Endometrial microvascular endothelial cells (primary cell): ENCODE results near the gene FRK. TPM values are rescaled to one million over a fixed set of nuclear protein-coding genes. Genes with fewer than 3 reads are reported as not detected.
"Not testable (repeated sequence)": the region's sequence is repeated elsewhere in the genome, so short reads cannot be mapped to it uniquely, and the experiment has no call there.

Experiments used
- in situ Hi-C: cut with HindIII; loops from 2 replicates; pipeline ENCODE4 v1.10.0; 2017; ENCODE audit warnings: low sequenced_read_pairs, low pct_unique_long_range_greater_than_20kb; ENCODE audit errors: inconsistent ontology term
- total RNA-seq: library from RNA; depleted of rRNA; stranded (reverse); fragments of >200 nt; gene quantifications from one replicate; pipeline ENCODE4 v1.2.3, GENCODE V29; 2015; ENCODE audit errors: inconsistent ontology term

FRK gene
- total RNA-seq, 1 donor from 2014 or later: not detected

DNA sequence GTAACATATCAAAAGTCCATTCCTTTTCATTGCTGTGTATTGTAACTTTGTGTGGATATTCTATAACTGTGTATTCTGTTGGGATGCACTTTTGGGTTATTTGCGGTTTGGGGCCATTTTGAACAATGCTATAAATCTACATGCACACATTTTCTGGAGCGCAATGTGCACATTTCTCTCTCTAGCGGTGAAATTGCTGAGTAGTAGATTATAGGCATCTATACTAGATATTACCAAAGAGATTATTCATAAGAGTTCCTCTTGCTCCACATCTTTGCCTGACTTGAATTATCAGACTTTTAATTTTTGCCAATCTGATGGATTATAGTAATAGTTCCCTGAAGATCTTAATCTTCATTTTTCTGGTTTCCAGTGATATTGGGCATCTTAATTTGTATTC lies 18.3 kb upstream of the FRK start:
- in situ Hi-C loops: no loop called here

- in situ Hi-C loops: no loop called here
These were observed 17.8 kb upstream of the FRK start for GRCh38 chr6:116078522-116078921.

DNA sequence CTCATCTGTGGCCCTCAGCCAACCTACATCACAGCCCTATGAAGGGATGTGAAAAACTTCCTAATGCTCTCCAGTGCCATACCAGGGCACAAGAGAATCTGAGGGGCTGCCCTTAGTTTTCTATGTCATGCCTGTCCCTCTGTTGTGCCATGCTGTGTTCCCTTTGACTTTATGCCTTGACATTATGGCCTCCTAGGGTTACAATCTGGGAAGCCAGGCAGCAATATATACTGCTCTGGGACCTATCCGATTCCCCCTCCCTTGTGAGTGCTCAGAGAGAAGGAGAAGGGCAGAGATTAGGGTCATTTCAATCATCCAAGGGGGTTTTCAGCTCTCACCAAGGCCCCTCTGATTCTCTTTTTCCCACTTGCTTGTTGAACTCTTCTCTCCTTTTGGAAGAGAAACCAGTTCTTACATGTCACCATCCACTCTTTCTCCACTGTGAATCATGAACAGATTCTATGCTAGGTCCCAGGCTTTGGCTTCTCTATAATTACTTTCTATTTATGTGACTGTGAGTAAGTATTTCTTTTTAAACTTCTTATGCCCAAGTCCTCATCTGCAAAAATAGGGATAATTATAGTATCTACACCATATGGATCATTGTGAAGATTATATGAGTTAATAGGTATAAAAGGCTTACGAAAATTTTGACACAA lies 14.2 kb upstream of the FRK start:
- in situ Hi-C loops: no loop called here

GRCh38 chr6:116073765-116074440 lies 13.2 kb upstream of the FRK start:
- in situ Hi-C loops: no loop called here

- in situ Hi-C loops: no loop called here
These were observed 11.7 kb upstream of the FRK start for GRCh38 chr6:116072368-116072767.

DNA sequence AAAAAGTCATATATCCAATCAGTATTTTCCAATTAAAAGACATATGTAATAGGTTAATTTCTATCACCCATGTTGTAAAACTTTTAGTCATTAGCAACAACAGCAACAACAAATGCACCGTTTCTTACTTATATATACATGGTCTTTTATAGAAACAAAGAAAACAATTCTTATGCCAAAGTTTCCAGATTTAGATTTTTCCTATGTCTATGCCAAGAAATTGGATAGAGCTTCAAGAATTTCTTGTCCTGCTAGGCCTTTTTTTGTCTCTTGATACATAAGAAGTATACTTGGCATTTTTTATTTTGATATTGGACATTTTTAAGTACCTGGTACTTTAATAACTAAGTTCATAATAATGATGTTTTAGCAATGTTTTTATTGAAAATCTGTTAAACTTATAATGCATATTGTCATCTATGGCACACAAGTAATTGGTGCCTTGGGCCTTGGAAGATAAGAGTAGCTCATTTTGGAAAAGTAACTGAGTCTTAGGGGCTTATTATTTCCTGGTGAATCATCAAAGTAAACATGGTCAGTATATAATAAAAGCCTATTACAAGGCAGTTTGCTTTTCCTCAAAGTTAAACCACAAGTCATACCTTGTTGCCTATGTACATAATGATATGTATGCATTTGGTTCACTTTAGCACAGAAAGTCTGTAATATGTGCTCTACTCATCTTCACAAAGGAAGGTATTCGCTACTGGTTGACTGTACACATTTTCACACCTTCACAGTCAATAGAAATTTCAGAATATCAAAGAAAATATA lies 10.1 kb upstream of the FRK start:
- in situ Hi-C loops: no loop called here

DNA sequence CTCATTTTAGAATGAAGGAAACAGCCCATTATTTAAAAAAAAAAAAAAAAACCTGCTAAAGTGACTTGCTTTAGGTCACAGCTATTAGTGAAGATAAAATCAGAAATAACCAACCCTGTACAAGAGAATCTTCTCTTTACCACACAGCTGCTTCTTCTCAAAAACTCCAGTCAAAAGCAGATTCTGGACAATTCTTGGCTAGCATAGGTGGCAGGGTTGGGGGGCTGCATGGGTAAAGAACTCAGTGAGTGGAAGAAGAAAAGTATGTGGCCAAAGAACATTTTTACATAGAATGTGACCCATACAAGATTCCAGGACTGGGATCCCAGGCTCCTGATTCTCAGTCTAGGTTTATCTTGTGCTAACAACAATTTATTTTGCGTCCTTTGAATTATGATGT lies 9.4 kb upstream of the FRK start:
- in situ Hi-C loops: no loop called here

GRCh38 chr6:116066789-116067188 lies 6.1 kb upstream of the FRK start:
- in situ Hi-C loops: no loop called here

- in situ Hi-C loops: no loop called here
These were observed 4.0 kb upstream of the FRK start for GRCh38 chr6:116064666-116065065.

DNA sequence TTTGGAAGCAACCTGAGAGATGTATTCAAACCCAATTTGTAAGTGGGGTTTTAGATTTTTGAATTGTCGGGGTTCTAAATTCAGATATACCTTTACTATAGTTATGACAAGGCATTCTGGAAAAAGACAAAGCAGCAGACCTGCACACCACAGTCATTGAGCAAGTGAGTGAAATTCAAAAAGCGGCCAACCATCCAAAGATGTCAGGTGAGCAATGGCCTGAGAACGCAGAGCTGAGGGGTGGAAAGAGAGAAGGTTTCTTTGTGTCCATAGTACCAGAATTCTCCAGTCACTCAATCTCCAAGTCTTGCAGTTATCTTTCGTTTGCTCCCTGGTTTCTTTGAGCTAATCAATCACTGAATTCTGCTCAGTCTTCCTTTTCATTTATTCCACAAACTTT lies 1.8 kb upstream of the FRK start:
- in situ Hi-C loops: no loop called here

DNA sequence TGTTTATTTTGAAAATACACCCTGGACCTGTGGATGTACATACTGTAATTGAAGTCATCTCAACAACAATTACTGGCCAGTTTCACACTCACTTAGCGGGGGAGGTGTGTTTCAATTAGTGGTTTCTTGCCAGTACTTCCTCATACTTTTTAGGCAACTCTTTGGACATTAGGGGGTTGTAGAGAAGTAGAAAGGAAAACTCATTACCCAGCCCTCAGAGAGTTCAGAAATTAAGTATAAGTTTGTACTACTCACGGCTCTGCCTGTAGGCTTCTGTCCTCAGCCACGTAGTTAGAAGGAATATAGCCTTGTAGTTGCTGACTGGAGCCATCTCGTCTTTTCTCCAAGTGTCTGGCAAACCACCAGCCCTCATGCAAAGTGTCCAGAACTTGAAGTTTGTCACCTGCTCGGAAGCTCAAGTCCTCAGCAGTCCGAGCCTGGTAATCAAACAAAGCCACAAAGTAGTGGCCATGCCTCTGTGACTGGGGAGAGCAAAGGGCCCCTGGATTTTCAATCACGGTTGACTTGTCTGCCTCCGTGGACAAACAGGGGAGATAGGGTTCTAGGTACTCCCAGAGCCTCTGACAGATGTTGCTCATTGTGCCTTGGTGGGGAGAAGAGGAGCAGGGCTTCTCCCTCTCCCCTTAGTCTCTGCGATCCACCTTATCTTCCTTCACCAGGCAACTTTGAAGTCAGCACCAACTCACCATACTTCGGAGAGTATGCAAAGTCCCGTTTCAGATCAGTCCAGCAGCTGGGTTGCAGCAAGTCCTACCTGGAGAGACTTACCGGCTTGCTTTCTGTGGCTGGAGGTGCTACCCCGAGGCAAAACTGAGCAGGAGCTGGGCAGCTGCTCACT lies 749 bp downstream of the FRK start:
- in situ Hi-C loops: no loop called here

GRCh38 chr6:116057766-116058165 lies 2.9 kb downstream of the FRK start:
- in situ Hi-C loops: no loop called here

DNA sequence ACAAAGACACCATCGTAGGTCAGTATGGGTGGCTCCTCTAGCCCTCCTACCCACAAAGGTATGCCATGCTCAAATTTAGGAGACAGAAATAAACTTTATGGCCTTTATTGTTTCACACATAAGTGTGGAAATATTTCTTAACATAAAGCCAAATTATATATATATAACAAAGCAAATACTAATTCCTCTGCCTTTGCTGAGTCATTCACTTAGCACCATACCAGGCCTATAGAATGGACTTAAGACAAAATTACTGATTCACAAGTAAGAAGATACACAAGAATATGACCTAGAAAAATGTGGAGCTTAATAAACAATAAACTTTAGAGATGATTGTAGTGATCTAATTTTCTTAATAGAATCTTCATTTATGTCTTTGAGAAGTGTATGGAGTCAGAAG lies 5.2 kb downstream of the FRK start:
- in situ Hi-C loops: no loop called here

GRCh38 chr6:116051244-116051643 lies 9.4 kb downstream of the FRK start:
- in situ Hi-C loops: no loop called here

DNA sequence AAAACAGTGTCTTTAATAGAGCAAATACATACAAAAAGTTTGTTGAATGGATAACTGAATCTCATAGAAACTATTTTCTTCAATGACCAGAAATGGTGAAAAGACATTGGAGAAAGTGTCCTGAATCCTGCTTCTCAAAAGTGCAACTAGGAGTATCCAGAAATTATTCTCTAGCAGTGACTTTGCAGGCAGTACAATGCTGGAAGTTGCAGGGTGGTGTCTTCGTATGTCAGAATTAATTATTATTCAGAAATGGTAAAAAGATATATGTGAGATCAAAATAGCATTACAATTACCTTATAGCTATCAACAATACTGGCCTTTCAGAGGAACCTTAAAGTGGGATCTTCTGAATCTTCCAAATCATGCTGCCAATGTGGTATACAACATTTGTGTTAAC lies 10.0 kb downstream of the FRK start:
- in situ Hi-C loops: no loop called here

GRCh38 chr6:116049321-116049720 lies 11.4 kb downstream of the FRK start:
- in situ Hi-C loops: no loop called here

DNA sequence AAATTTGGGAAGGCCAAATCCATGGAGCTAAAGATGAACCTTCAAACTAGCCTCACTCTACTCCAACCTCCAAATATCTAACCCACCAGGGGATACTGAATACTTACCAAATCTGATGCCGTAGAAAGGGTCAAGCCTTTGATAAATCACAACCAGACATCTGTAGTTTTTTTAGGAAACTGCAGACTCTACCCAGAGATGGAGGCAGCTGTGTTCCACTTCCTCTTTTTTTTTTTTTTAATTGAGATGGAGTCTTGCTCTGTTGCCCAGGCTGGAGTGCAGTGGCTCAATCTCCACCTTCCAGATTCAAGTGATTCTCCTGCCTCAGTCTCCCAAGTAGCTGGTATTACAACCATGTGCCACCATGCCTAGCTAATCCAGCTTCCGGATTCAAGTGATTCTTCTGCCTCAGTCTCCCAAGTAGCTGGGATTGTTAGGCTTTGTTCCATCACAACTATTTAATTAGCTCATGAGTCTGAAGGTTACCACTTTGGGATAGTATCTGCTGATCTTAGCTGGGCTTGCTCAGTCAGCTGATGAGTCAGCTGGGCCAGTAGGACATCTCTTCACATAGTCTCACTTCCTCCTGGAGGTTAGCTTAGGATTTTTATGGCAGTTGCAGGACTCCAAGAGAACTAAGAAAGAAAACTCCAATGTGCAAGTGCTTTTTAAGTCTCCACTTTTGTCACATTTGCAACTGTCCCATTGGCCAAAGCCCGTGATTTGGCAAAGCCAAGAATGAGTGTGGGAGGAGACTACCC lies 13.3 kb downstream of the FRK start:
- in situ Hi-C loops: no loop called here

DNA sequence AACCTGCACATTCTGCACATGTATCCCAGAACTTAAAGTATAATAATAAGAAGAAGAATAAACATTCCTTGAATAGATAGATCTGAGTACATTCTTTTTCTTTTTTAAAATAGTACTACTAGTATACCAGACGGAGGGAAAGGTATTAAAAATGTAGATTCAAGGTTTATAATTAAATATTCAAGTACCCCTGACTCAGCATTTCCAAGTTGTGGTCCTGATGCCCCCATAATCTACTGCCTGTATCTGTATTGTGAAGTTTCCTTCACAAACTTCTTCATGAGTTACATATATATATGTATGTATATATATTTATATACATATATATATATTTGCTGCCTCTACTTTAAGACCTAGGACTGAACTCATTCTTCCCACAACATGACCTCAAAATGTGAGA lies 14.0 kb downstream of the FRK start:
- in situ Hi-C loops: no loop called here

DNA sequence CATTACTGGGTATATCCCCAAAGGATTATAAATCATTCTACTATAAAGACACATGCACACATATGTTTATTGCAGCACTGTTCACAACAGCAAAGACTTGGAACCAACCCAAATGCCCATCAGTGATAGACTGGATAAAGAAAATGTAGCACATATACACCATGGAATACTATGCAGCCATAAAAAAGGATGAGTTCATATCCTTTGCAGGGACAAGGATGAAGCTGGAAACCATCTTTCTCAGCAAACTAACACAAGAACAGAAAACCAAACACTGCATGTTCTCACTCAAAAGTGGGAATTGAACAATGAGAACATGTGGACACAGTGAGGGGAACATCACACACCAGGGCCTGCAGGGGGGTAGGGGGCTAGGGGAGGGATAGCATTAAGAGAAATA lies 14.4 kb downstream of the FRK start:
- in situ Hi-C loops: not testable (repeated sequence)
